Osteocyte (in vitro differentiated cells): Measurements from ENCODE around the gene ELOVL4. TPM values are rescaled to one million over a fixed set of nuclear protein-coding genes. Genes with fewer than 3 reads are reported as not detected.

Source experiments
- DNase-seq: peaks from one replicate; pipeline ENCODE4 v3.0.0; 2021; ENCODE audit warnings: mixed read lengths; ENCODE audit not compliant: unreplicated experiment; ENCODE audit errors: extremely low spot score
- H3K27ac Mint-ChIP-seq: one replicate; pipeline ENCODE4 v1.8.0; 2021; ENCODE audit warnings: mild to moderate bottlenecking, mixed read lengths; ENCODE audit not compliant: unreplicated experiment
- H3K27me3 Mint-ChIP-seq: one replicate; pipeline ENCODE4 v1.8.0; 2021; ENCODE audit warnings: mixed read lengths; ENCODE audit not compliant: unreplicated experiment
- H3K36me3 Mint-ChIP-seq: one replicate; pipeline ENCODE4 v1.8.0; 2021; ENCODE audit warnings: mixed read lengths; ENCODE audit not compliant: unreplicated experiment
- H3K4me1 Mint-ChIP-seq: one replicate; pipeline ENCODE4 v1.8.0; 2021; ENCODE audit warnings: mixed read lengths; ENCODE audit not compliant: unreplicated experiment
- H3K4me3 Mint-ChIP-seq: one replicate; pipeline ENCODE4 v1.8.0; 2021; ENCODE audit warnings: mild to moderate bottlenecking, moderate library complexity, mixed read lengths; ENCODE audit not compliant: unreplicated experiment
- H3K9me3 Mint-ChIP-seq: one replicate; pipeline ENCODE4 v1.8.0; 2021; ENCODE audit warnings: mixed read lengths; ENCODE audit not compliant: unreplicated experiment
- CTCF ChIP-seq: fragments of 200-600 bp; sonication (generic); IDR thresholded peaks from 2 replicates; pipeline ENCODE4 v1.5.0; 2021; ENCODE audit warnings: antibody characterized with exemption, mild to moderate bottlenecking, moderate library complexity
- total RNA-seq: library from RNA; stranded (reverse); gene quantifications from 2 replicates; pipeline ENCODE4 v1.2.1, GENCODE V29; 2021

Gene ELOVL4
- total RNA-seq, 1 donor from 2014 or later: 4.8 TPM

GRCh38 chr6:79967178-79967577 is 19.8 kb upstream of the ELOVL4 start:
- Mint-ChIP-seq H3K9me3 (peaks cover 8% of the 10 kb centered on the region), H3K4me1 (no peaks in the 10 kb centered on the region), H3K36me3 (no peaks in the 10 kb centered on the region), H3K4me3 (no peak overlapping the region), H3K27ac (no peak overlapping the region), H3K27me3 (peaks cover 39% of the 10 kb centered on the region)
- TF ChIP-seq CTCF: no peak
- no peak for DNase-seq

GRCh38 chr6:79964607-79965081 is 17.3 kb upstream of the ELOVL4 start:
- no peak for TF ChIP-seq CTCF
- Mint-ChIP-seq H3K36me3 (no peaks in the 10 kb centered on the region), H3K27ac (no peak overlapping the region), H3K27me3 (peaks cover 51% of the 10 kb centered on the region), H3K4me3 (no peak overlapping the region), H3K9me3 (peaks cover 4% of the 10 kb centered on the region), H3K4me1 (no peaks in the 10 kb centered on the region)
- DNase-seq: no peak

- DNase-seq: no peak
- no peak for TF ChIP-seq CTCF
- H3K4me3 Mint-ChIP-seq: no peak overlapping the region
- H3K9me3 Mint-ChIP-seq: peaks cover 5% of the 10 kb centered on the region
- H3K27ac Mint-ChIP-seq: no peak overlapping the region
- peaks cover 55% of the 10 kb centered on the region for H3K27me3 Mint-ChIP-seq
- H3K36me3 Mint-ChIP-seq: no peaks in the 10 kb centered on the region
- no peaks in the 10 kb centered on the region for H3K4me1 Mint-ChIP-seq
Observed at GRCh38 chr6:79954849-79955248, 7.5 kb upstream of the ELOVL4 start.

GRCh38 chr6:79949233-79949632 is 1.9 kb upstream of the ELOVL4 start:
- Mint-ChIP-seq H3K4me3 (no peak overlapping the region), H3K4me1 (peaks cover 17% of the 10 kb centered on the region), H3K9me3 (no peaks in the 10 kb centered on the region), H3K36me3 (no peaks in the 10 kb centered on the region), H3K27me3 (peaks cover 48% of the 10 kb centered on the region), H3K27ac (no peak overlapping the region)
- no peak for DNase-seq
- TF ChIP-seq CTCF: peak; percentile 64

GRCh38 chr6:79946272-79947190 is 822 bp downstream of the ELOVL4 start:
- DNase-seq: no peak
- H3K27me3 Mint-ChIP-seq: peaks cover 31% of the 10 kb centered on the region
- H3K4me1 Mint-ChIP-seq: peaks cover 17% of the 10 kb centered on the region
- TF ChIP-seq CTCF: peak; percentile 63
- peak overlapping the region; percentile 90 for H3K4me3 Mint-ChIP-seq
- H3K9me3 Mint-ChIP-seq: no peaks in the 10 kb centered on the region
- no peaks in the 10 kb centered on the region for H3K36me3 Mint-ChIP-seq
- H3K27ac Mint-ChIP-seq: peak overlapping the region; percentile 4
